Stimulated activated CD4-positive, alpha-beta T cell treated with anti-CD3 and anti-CD28 coated beads, Interleukin-4, amount 100 ng/mL, for 4 hours (primary cell): ENCODE measurements around the gene RPS15.

Experiments
- DNase-seq, 2 experiments: peaks; one replicate each; pipeline ENCODE4 v3.0.0-alpha.2; 2020

Gene RPS15

DNA sequence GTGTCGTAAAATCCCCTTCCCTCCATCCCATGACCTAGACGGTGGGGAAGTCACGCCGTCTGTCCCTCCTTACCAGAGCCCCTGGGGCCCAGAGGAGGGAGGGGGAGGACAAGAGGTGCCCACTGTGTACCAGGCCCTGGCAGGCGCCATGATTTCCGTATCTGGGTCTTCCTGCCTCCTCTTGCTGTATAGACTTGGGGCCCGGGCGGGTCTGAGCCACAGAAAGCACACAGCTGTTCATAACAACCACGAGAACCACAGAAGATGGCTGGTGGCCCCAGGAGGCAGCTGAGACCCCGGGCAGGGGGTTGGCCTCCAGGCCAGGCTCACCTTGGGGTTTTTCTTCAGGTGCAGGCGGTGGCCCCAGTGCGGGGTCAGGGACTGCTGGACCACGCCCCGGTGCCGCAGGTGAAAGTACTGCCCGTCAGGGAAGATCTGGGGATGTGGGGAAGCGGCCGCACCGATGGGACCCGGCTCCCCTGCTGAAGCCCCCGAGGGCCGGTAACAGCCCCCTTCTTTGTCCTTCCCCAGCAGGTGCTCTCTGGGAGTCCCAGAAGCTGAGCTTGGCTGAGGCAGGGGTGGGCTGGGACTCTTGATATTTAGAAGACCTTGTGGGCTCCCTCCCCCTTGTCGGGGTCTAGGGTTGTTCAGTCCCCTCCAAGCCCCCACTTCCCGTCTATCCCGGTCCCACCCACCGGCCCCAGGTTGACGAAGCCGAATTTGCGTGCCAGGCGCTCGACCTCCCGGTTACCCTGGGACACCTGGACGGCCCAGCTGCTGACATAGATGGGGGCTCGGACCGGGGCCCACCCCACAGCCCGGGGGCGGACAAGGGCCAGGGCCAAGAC lies 51.5 kb downstream of the RPS15 start:
- DNase-seq = no peak
